K562 (cell line): ENCODE data around the gene RWDD3. TPM values are rescaled to one million over a fixed set of nuclear protein-coding genes. Genes with fewer than 3 reads are reported as not detected.

Experiments used
- ATAC-seq: fragments of 200-7000 bp; cut with Tn5 transposase; 3 replicates; pipeline ENCODE4 v1.9.1; 2020; ENCODE audit warnings: moderate library complexity
- BruUV-seq: library from RNA; stranded (reverse); fragments of 400-500 nt; replicated peaks from 2 replicates; lab custom pipeline; 2021; lab: Mats Ljungman, UMichigan
- CTCF ChIA-PET: fragments of 300-600 bp; formaldehyde crosslinking; extraction: SDS; loops from one replicate; lab custom pipeline; 2021; ENCODE audit warnings: low intra/inter-chr PET ratio; lab: Yijun Ruan, JAX
- POLR2A ChIA-PET: fragments of 300-600, 350-650 bp; sonication (Branson Sonifier 250); formaldehyde crosslinking; extraction: SDS; loops from one replicate; lab custom pipeline; 2021; ENCODE audit warnings: antibody characterized with exemption, inconsistent platforms; lab: Yijun Ruan, JAX
- DNase-seq, 4 experiments: peaks; one replicate each; pipeline versions ENCODE4 v3.0.0 to v3.0.0-alpha.2; 2011 to 2018; ENCODE audit warnings: low spot score in 3 of 4, mixed read lengths in 3 of 4; ENCODE audit errors: extremely low read depth in 1 of 4
- FAIRE-seq: peaks from 2 replicates; lab custom pipeline; 2011; peaks lifted over from hg19 to GRCh38; lab: Jason Lieb, UNC
- H2AFZ ChIP-seq: 2 replicates; pipeline ENCODE4 v1.6.0; 2011; ENCODE audit warnings: low read depth, low read length, control low read depth, inconsistent platforms
- H3K27ac ChIP-seq: fragments of 200-600 bp; 3 replicates; pipeline ENCODE4 v1.8.0; 2011; ENCODE audit warnings: low read depth, mild to moderate bottlenecking, control low read depth, inconsistent platforms, low read length, moderate library complexity, mixed read lengths; ENCODE audit errors: extremely low read depth
- H3K27me3 ChIP-seq, 2 experiments: fragments of 300-600 bp in 1 of 2; 2 replicates in 1 of 2; 3 replicates in 1 of 2; pipeline versions ENCODE4 v1.6.0 to v1.8.0; 2011; ENCODE audit warnings: inconsistent platforms in 2 of 2, low read length in 2 of 2, mild to moderate bottlenecking in 1 of 2, mixed read lengths in 1 of 2, moderate library complexity in 1 of 2; ENCODE audit not compliant: control insufficient read depth in 2 of 2, insufficient read depth in 2 of 2
- H3K36me3 ChIP-seq: fragments of 300-600 bp; 3 replicates; pipeline ENCODE4 v1.8.0; 2011; ENCODE audit warnings: mild to moderate bottlenecking, low read length, inconsistent platforms; ENCODE audit not compliant: control insufficient read depth, insufficient read depth
- H3K4me1 ChIP-seq, 2 experiments: fragments of 200-600 bp in 1 of 2; replicated peaks in 1 of 2; 2 replicates in 1 of 2; 3 replicates in 1 of 2; pipeline versions ENCODE4 v1.5.1 to v1.8.0; 2011; ENCODE audit warnings: inconsistent platforms in 2 of 2, low read length in 2 of 2, mild to moderate bottlenecking in 1 of 2, mixed read lengths in 1 of 2, moderate library complexity in 1 of 2; ENCODE audit not compliant: control insufficient read depth in 2 of 2, insufficient read depth in 2 of 2
- H3K4me2 ChIP-seq: 2 replicates; pipeline ENCODE4 v1.6.1; 2011; ENCODE audit warnings: low read length, control low read depth, inconsistent platforms, mixed read lengths; ENCODE audit not compliant: insufficient read depth
- H3K4me3 ChIP-seq: fragments of 200-600 bp; sonication (generic), shearing (Covaris generic); 2 replicates; pipeline ENCODE4 v1.5.1; 2016; ENCODE audit warnings: control low read depth, inconsistent platforms
- H3K79me2 ChIP-seq: fragments of 200-600 bp; 3 replicates; pipeline ENCODE4 v1.8.0; 2011; ENCODE audit warnings: low read length, inconsistent platforms; ENCODE audit not compliant: control insufficient read depth, insufficient read depth
- H3K9ac ChIP-seq, 2 experiments: 2 replicates each; pipeline versions ENCODE4 v1.6.0 to v1.6.1; 2011; ENCODE audit warnings: low read depth in 2 of 2, low read length in 2 of 2, control low read depth in 1 of 2, inconsistent platforms in 1 of 2, mild to moderate bottlenecking in 1 of 2, mixed read lengths in 1 of 2; ENCODE audit not compliant: insufficient read depth in 1 of 2
- H3K9me1 ChIP-seq: one replicate; pipeline ENCODE4 v1.6.0; 2011; ENCODE audit warnings: inconsistent platforms, mild to moderate bottlenecking, low read length, moderate library complexity; ENCODE audit not compliant: control insufficient read depth, insufficient read depth
- H3K9me3 ChIP-seq: replicated peaks from 2 replicates; pipeline ENCODE4 v1.5.1; 2011; ENCODE audit warnings: low read depth, low read length, inconsistent platforms; ENCODE audit not compliant: control insufficient read depth, insufficient read depth
- H4K20me1 ChIP-seq: replicated peaks from 2 replicates; pipeline ENCODE4 v1.6.1; 2011; ENCODE audit warnings: low read length, inconsistent platforms, mixed read lengths; ENCODE audit not compliant: control insufficient read depth, insufficient read depth
- CTCF ChIP-seq, 3 experiments: IDR thresholded peaks in 2 of 3; conservative IDR thresholded peaks in 1 of 3; 2 replicates each; pipeline ENCODE4 v1.5.1; 2011 to 2012; ENCODE audit warnings: low read length in 3 of 3, mild to moderate bottlenecking in 3 of 3, control low read depth in 2 of 3, improper control_type of control experiment in 1 of 3, inconsistent platforms in 1 of 3, low read depth in 1 of 3, mixed read lengths in 1 of 3, moderate library complexity in 1 of 3; ENCODE audit not compliant: insufficient read depth in 2 of 3
- RAD21 ChIP-seq, 2 experiments: fragments of 250-450 bp in 1 of 2; fragments of 450-650 bp in 1 of 2; sonication (Bioruptor Pico) in 1 of 2; formaldehyde crosslinking in 1 of 2; IDR thresholded peaks in 1 of 2; conservative IDR thresholded peaks in 1 of 2; 2 replicates each; pipeline versions ENCODE4 v1.4.0 to v1.8.0; 2020 to 2022; ENCODE audit warnings: mild to moderate bottlenecking in 2 of 2, moderate library complexity in 1 of 2
- ZBTB9 ChIP-seq: fragments of 450-650 bp; formaldehyde crosslinking; IDR thresholded peaks from 2 replicates; pipeline ENCODE4 v1.4.0; 2020; ENCODE audit warnings: mild to moderate bottlenecking, moderate library complexity
- WGBS: fragments of 100-300 bp; shearing (Covaris generic); methylation state at CpG from one replicate; pipeline ENCODE4 v1.1.6; 2016; ENCODE audit warnings: low coverage, mixed read lengths; ENCODE audit not compliant: insufficient coverage; ENCODE audit errors: missing lambda C conversion rate; 5-methylcytosine and 5-hydroxymethylcytosine counted together
- in situ Hi-C: fragments of 300-500 bp; cut with MboI; formaldehyde crosslinking; loops from 4 replicates; pipeline ENCODE4 v1.15.0; 2018; ENCODE audit warnings: inconsistent platforms, mixed read lengths
- intact Hi-C: fragments of 100-400 bp; cut with micrococcal nuclease; formaldehyde crosslinking; loops from 2 replicates; pipeline ENCODE4 v1.14.2; 2022
- polyA plus RNA-seq, 8 experiments: library from polyadenylated mRNA; depleted of rRNA in 4 of 8; stranded (reverse) in 5 of 8; unstranded in 3 of 8; fragments of >200 nt; fragmentation: Nextera tagmentation in 2 of 8; fragmentation: Illumina TruSeq in 1 of 8; extraction: Ambion mirVana in 2 of 8; extraction: Trizol in 1 of 8; gene quantifications; 2 replicates each; pipeline versions ENCODE4 v1.2.1 to v1.2.3, GENCODE V29; 2011 to 2014; ENCODE audit warnings: inconsistent platforms in 1 of 8, missing spikeins in 1 of 8
- total RNA-seq, 7 experiments: library from RNA; depleted of rRNA in 6 of 7; stranded (reverse); fragments of >200 nt in 6 of 7; fragmentation: Illumina TruSeq in 2 of 7; extraction: Trizol in 2 of 7; gene quantifications; 2 replicates each; pipeline versions ENCODE4 v1.2.1 to v1.2.3, GENCODE V29; 2011 to 2021; ENCODE audit warnings: low replicate concordance in 1 of 7

The RWDD3 gene
- total and polyA plus RNA-seq, 9 of the 15 experiments (the other 6 are each of a cell fraction or from before 2014, with no cell fraction given): 21.6 to 65.0 (median 34.9) TPM

- Histone ChIP-seq H3K36me3 (no peaks in the 10 kb centered on the region), H3K27ac (no peak overlapping the region), H3K9ac (no peak overlapping the region), H3K79me2 (no peaks in the 10 kb centered on the region), H4K20me1 (no peaks in the 10 kb centered on the region), H3K4me1 (no peaks in the 10 kb centered on the region), H3K27me3 (no peaks in the 10 kb centered on the region), H3K9me3 (no peaks in the 10 kb centered on the region), H3K9me1 (no peaks in the 10 kb centered on the region), H3K4me2 (no peak overlapping the region), H2AFZ (no peak overlapping the region), H3K4me3 (no peak overlapping the region)
- no peak for FAIRE-seq
- no TSS peak for BruUV-seq
- intact Hi-C loops (loop anchor here (10.0 kb wide), 1 partner anchor 1428 kb away; no protein-coding TSS in a partner anchor), in situ Hi-C loops (no loop called here)
- CTCF ChIA-PET: no interaction called here
- peak in 1 of 4 experiments; percentile 22 for DNase-seq
- peak; percentile 60; the same call in 2 of the 3 replicates for ATAC-seq
- WGBS: 0% methylated on average over 2 of the region's 2 CpGs
- POLR2A ChIA-PET: no interaction called here
- peak in 1 of 2 experiments; percentile 26; a peak in 2 of 4 replicates for TF ChIP-seq RAD21 (CRISPR knock-in tag; conservative IDR thresholded peaks at IDR 0.05 in 1 of 2, IDR thresholded peaks at IDR 0.05 in 1 of 2)
- TF ChIP-seq CTCF (IDR thresholded peaks at IDR 0.05 in 2 of 3, conservative IDR thresholded peaks at IDR 0.05 in 1 of 3; ENCODE audit: insufficient read depth in 2 of 3, low read depth in 1 of 3, low read length in 3 of 3): peak in 1 of 3 experiments; percentile 12; a peak in 1 of 6 replicates
- TF ChIP-seq ZBTB9: no peak
Observed at GRCh38 chr1:95287081-95287480, 53.1 kb downstream of the RWDD3 start.
